ENCODE measurements around the gene NCKAP5. TPM values are rescaled to one million over a fixed set of nuclear protein-coding genes. Genes with fewer than 3 reads are reported as not detected.

Gene NCKAP5
- total RNA-seq, 4 donors from 2014 or later: 2.7 to 11.7 (median 5.6) TPM

DNA sequence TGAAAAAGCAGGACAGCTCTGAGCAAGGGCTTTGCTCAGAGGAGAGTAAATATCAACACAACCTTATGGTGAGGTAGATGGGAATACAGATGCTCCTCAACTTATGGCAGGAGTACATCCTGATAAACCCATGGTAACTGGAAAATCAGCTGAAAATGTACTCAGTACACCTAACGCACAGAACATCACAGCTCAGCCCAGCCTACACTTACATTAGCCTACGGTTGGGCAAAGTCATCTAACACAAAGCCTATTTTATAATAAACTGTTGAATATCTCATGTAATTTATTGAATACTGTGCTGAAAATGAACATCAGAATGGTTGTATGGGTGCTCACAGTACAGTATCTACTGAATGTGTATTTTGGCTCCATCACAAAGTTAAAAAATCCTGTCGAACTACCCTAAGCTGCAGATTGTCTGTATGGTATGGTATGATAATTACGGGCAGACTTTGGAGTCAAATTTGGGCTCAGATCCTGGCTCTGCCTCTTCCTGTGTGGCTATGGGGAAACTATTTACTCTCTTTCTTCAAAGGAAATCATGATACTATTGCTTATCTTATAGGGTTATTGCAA is 778.0 kb downstream of the NCKAP5 start:
- TF ChIP-seq EP300 (IDR thresholded peaks at IDR 0.05): no peak
- TF ChIP-seq, protein P1, sequence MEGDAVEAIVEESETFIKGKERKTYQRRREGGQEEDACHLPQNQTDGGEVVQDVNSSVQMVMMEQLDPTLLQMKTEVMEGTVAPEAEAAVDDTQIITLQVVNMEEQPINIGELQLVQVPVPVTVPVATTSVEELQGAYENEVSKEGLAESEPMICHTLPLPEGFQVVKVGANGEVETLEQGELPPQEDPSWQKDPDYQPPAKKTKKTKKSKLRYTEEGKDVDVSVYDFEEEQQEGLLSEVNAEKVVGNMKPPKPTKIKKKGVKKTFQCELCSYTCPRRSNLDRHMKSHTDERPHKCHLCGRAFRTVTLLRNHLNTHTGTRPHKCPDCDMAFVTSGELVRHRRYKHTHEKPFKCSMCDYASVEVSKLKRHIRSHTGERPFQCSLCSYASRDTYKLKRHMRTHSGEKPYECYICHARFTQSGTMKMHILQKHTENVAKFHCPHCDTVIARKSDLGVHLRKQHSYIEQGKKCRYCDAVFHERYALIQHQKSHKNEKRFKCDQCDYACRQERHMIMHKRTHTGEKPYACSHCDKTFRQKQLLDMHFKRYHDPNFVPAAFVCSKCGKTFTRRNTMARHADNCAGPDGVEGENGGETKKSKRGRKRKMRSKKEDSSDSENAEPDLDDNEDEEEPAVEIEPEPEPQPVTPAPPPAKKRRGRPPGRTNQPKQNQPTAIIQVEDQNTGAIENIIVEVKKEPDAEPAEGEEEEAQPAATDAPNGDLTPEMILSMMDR (IDR thresholded peaks at IDR 0.05): no peak
- no peak overlapping the region for H3K4me3 ChIP-seq
- no peaks in the 10 kb centered on the region for H3K4me1 ChIP-seq
- WGBS, 2 donors: 14 to 24% methylated on average over 4 of the region's 4 CpGs
- DNase-seq (ENCODE audit: low spot score in 2 of 2): no peak
- no peaks in the 10 kb centered on the region for H3K9me3 ChIP-seq
- H3K27ac ChIP-seq: no peak overlapping the region
- H3K27me3 ChIP-seq: no peaks in the 10 kb centered on the region
- H3K36me3 ChIP-seq: no peaks in the 10 kb centered on the region

DNA sequence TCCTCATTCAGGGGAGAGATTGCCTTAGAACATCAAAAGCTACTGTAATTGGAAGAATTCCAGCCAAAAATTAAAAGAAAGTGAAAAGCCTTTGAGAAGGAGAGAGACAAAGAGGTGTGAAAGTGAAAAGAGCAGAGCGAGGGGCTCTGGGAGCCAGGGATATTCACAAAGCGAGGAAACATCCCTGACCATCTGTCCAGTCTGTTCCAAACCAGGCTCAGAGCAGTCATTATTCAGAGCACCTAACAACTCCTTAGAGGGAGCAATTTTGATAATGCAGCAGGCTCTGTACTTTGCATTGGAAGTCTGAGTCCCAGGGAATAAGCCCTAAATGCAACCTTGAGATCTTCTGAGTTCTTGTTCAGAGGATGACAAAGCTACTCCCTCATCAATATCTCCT is 779.2 kb downstream of the NCKAP5 start:
- H3K36me3 ChIP-seq: no peaks in the 10 kb centered on the region
- no peaks in the 10 kb centered on the region for H3K4me1 ChIP-seq

DNA sequence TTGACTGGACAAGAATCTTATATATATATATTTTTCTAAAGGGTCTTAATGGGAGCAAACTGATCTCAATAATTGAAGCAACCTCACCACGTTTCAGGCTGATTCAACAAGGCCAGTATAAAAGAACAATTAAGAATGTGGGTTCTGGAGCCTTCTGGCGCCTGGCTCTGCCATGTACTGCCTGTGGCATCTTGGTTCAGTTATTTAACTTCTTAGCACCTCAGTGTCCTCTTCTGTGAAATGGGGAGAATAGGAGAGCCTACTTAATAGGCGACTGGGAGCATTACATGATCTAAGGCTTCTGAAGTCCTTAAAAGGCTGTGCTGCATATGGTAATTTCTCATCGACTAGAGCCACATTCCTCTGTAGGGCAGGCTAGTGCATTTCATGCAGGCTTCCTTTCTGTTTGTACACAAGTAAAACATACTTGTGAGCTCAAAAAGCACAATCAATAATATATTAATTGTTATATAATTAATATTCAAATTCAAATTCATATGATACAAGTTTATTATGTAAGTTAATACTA is 779.9 kb downstream of the NCKAP5 start:
- WGBS, 2 donors: 62 to 64% methylated on average over 4 of the region's 4 CpGs

More for the DNA sequence above, 779.2 kb downstream of the NCKAP5 start:
- Histone ChIP-seq H3K27me3 (no peaks in the 10 kb centered on the region), H3K4me3 (no peak overlapping the region), H3K9me3 (no peaks in the 10 kb centered on the region), H3K27ac (no peak overlapping the region)
- no peak for DNase-seq (ENCODE audit: low spot score in 2 of 2)
- 79 to 88% methylated on average over 2 of the region's 2 CpGs for WGBS, 2 donors
- no peak for TF ChIP-seq EP300 (IDR thresholded peaks at IDR 0.05)
- TF ChIP-seq POLR2A (IDR thresholded peaks at IDR 0.05): no peak
- TF ChIP-seq, protein P1 (IDR thresholded peaks at IDR 0.05): no peak

DNA sequence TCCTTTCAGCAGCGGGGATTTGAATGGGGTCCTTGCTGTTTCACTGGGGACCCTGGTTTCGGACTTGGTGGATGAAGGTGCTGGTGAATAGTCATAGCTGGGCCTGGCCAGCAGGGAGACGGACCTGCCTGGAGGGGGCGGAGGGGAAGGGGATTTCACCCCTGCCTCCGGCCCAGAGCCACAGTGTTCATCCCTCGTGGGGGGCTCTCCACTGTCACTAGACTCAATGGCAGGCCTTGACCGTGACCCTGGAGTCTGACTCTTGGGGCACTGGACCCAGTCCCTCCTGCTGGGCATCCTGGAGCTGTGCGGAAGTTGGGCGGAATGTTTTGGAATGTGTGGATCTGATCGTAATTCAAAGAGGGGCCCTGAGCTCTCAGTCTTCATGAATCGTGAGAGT is 784.4 kb downstream of the NCKAP5 start:
- no peak for DNase-seq (ENCODE audit: low spot score in 2 of 2)
- Histone ChIP-seq H3K36me3 (no peaks in the 10 kb centered on the region), H3K4me3 (no peak overlapping the region), H3K27ac (no peak overlapping the region), H3K4me1 (no peaks in the 10 kb centered on the region), H3K9me3 (no peaks in the 10 kb centered on the region), H3K27me3 (no peaks in the 10 kb centered on the region)
- TF ChIP-seq EP300 (IDR thresholded peaks at IDR 0.05): no peak
- TF ChIP-seq, protein P1 (IDR thresholded peaks at IDR 0.05): no peak
- TF ChIP-seq POLR2A (IDR thresholded peaks at IDR 0.05): no peak
- WGBS, 2 donors: 88 to 91% methylated on average over 11 of the region's 11 CpGs

More for the DNA sequence above, 779.9 kb downstream of the NCKAP5 start:
- H3K36me3 ChIP-seq: no peaks in the 10 kb centered on the region
- H3K27me3 ChIP-seq: no peaks in the 10 kb centered on the region
- H3K27ac ChIP-seq: no peak overlapping the region
- DNase-seq (ENCODE audit: low spot score in 2 of 2): no peak
- H3K4me1 ChIP-seq: no peaks in the 10 kb centered on the region
- no peaks in the 10 kb centered on the region for H3K9me3 ChIP-seq
- TF ChIP-seq EP300 (IDR thresholded peaks at IDR 0.05): no peak
- TF ChIP-seq, protein P1 (IDR thresholded peaks at IDR 0.05): no peak
- TF ChIP-seq POLR2A (IDR thresholded peaks at IDR 0.05): no peak
- no peak overlapping the region for H3K4me3 ChIP-seq

DNA sequence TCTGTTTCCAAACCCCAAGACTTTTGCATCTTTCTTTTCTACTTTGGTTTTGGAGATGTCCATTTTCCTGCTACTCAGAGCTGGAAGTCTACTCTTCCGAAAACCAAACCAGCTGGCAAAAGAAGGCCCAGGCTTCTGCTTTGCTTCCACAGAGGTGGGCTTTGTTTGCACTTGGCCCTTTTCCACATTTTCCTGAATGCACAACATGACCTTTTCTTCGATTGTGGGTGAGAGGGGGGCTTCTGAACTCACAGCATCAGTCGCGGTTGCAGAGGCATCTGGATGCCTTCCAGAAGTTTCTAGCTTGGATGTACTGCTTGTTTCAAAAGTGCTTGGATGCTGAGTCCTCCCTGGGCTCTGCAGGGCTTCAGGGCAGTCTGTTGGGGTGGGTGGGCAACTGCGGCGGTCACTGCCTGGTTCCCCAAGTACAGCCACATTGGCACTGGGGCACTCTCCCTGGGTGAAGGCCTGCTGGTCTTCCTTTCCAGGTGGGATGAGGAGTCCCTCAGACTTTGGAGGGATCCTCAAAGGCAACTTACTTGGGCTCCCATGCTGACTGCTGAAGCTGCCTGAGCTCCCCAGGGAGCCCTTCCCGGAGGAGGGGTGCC is 786.0 kb downstream of the NCKAP5 start:
- WGBS, 2 donors: 44 to 59% methylated on average over 3 to 6 of the region's 7 CpGs
- DNase-seq (ENCODE audit: low spot score in 2 of 2): no peak

More for the DNA sequence above, 786.0 kb downstream of the NCKAP5 start:
- Histone ChIP-seq H3K9me3 (no peaks in the 10 kb centered on the region), H3K36me3 (no peaks in the 10 kb centered on the region), H3K27ac (no peak overlapping the region), H3K4me3 (no peak overlapping the region), H3K4me1 (no peaks in the 10 kb centered on the region), H3K27me3 (no peaks in the 10 kb centered on the region)
- TF ChIP-seq POLR2A (IDR thresholded peaks at IDR 0.05) (no peak), EP300 (IDR thresholded peaks at IDR 0.05) (no peak)
- TF ChIP-seq, protein P1 (IDR thresholded peaks at IDR 0.05): no peak
